ENCODE results near the gene CACNA1G. TPM values are rescaled to one million over a fixed set of nuclear protein-coding genes. Genes with fewer than 3 reads are reported as not detected.

CACNA1G gene
- polyA plus RNA-seq, 5 donors: 16.2 to 32.8 (median 17.1) TPM

GRCh38 chr17:50565402-50566350, 5.2 kb downstream of the CACNA1G start:
- no peak for DNase-seq

GRCh38 chr17:50566886-50567285, 6.4 kb downstream of the CACNA1G start:
- DNase-seq: no peak

GRCh38 chr17:50568659-50569058, 8.1 kb downstream of the CACNA1G start:
- DNase-seq: no peak

- DNase-seq: no peak
Measured at GRCh38 chr17:50569592-50569991, 9.1 kb downstream of the CACNA1G start.

GRCh38 chr17:50570032-50570431, 9.5 kb downstream of the CACNA1G start:
- no peak for DNase-seq

GRCh38 chr17:50570528-50570927, 10.0 kb downstream of the CACNA1G start:
- DNase-seq: no peak

GRCh38 chr17:50571681-50572080, 11.2 kb downstream of the CACNA1G start:
- no peak for DNase-seq

- no peak for DNase-seq
Measured at GRCh38 chr17:50572541-50572940, 12.0 kb downstream of the CACNA1G start.

GRCh38 chr17:50573866-50574611, 13.5 kb downstream of the CACNA1G start:
- DNase-seq: no peak

GRCh38 chr17:50575581-50576210, 15.2 kb downstream of the CACNA1G start:
- DNase-seq: no peak

- no peak for DNase-seq
Measured at GRCh38 chr17:50576864-50577263, 16.3 kb downstream of the CACNA1G start.

- DNase-seq: no peak
Measured at GRCh38 chr17:50577451-50577954, 17.0 kb downstream of the CACNA1G start.

- no peak for DNase-seq
Measured at GRCh38 chr17:50578173-50578572, 17.7 kb downstream of the CACNA1G start.

- DNase-seq: no peak
Measured at GRCh38 chr17:50579399-50579798, 18.9 kb downstream of the CACNA1G start.

GRCh38 chr17:50580646-50581045, 20.1 kb downstream of the CACNA1G start:
- no peak for DNase-seq

GRCh38 chr17:50581316-50581715, 20.8 kb downstream of the CACNA1G start:
- no peak for DNase-seq

- DNase-seq: no peak
Measured at GRCh38 chr17:50582741-50583140, 22.2 kb downstream of the CACNA1G start.

- no peak for DNase-seq
Measured at GRCh38 chr17:50583641-50584040, 23.1 kb downstream of the CACNA1G start.

GRCh38 chr17:50584116-50584515, 23.6 kb downstream of the CACNA1G start:
- DNase-seq: no peak

- DNase-seq: no peak
Measured at GRCh38 chr17:50584749-50585148, 24.2 kb downstream of the CACNA1G start.

GRCh38 chr17:50585346-50585745, 24.8 kb downstream of the CACNA1G start:
- no peak for DNase-seq

GRCh38 chr17:50585891-50586290, 25.4 kb downstream of the CACNA1G start:
- DNase-seq: no peak

Data from right lung (tissue), 5 donors.